LNCAP (cell line): ENCODE measurements around the gene MRPL57.

Experiments
- CTCF ChIP-seq: fragments of 450-650 bp; IDR thresholded peaks from 2 replicates; pipeline ENCODE4 v1.5.1; 2017; ENCODE audit warnings: mild to moderate bottlenecking

Gene MRPL57

GRCh38 chr13:21171420-21171819 is 5.0 kb upstream of the MRPL57 start:
- no peak for TF ChIP-seq CTCF

- TF ChIP-seq CTCF = no peak
Observed at GRCh38 chr13:21175656-21176214, 723 bp upstream of the MRPL57 start.

GRCh38 chr13:21176982-21177284 is 475 bp downstream of the MRPL57 start:
- no peak for TF ChIP-seq CTCF

- no peak for TF ChIP-seq CTCF
Observed at GRCh38 chr13:21181671-21182070, 5.2 kb downstream of the MRPL57 start.

- TF ChIP-seq CTCF = no peak
Observed at GRCh38 chr13:21202767-21203531, 26.5 kb downstream of the MRPL57 start.

GRCh38 chr13:21208652-21209154 is 32.2 kb downstream of the MRPL57 start:
- no peak for TF ChIP-seq CTCF

- no peak for TF ChIP-seq CTCF
Observed at GRCh38 chr13:21212138-21212775, 35.8 kb downstream of the MRPL57 start.
